ENCODE data around the gene TMPRSS13.
"Not testable (repeated sequence)": the region's sequence is repeated elsewhere in the genome, so short reads cannot be mapped to it uniquely, and the experiment has no call there.

The TMPRSS13 gene

GRCh38 chr11:117950993-117951961, 22.1 kb upstream of the TMPRSS13 start:
- no peak for DNase-seq (ENCODE audit: low spot score)

DNA sequence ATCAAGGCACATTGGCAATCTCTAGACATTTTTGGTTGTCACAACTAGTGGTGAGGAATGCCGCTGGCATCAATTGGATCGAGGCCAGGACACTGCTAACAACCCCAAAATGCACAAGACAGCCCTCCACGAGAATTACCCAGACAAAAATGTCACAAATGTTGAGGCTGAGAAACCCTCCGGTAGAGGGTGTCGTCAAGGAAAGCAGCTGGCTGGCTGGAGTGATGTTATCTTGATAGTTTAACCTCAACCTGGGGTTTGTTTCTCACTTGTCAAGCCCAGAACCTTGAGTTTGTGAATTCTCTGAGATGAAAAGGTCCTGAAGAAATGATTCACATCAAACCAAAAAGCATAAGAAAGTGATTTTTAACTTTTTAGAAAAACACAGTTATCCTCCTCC, 21.1 kb upstream of the TMPRSS13 start:
- DNase-seq (ENCODE audit: low spot score), result no peak

DNA sequence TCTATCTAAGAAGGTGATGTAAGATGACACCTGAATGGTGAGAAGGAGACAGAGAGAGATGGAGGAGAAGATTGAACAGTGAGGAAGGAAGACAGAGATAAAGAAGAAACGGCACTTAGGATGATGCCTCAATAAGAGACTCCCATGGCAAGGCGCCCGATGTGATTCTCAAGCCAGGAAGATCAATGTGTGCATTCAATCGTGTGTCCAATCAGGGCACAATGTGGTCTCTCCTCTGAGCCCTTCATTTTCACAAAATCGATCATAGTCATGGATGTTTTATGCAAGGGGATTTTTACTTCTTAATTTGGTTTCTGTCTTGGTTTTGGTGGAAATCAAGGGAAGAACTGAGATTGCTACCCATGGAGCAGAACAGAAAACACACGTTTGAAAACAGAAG, 19.9 kb upstream of the TMPRSS13 start:
- no peak for DNase-seq (ENCODE audit: low spot score)

- DNase-seq (ENCODE audit: low spot score), result not testable (repeated sequence)
Observed at GRCh38 chr11:117948466-117948865, 19.3 kb upstream of the TMPRSS13 start.

DNA sequence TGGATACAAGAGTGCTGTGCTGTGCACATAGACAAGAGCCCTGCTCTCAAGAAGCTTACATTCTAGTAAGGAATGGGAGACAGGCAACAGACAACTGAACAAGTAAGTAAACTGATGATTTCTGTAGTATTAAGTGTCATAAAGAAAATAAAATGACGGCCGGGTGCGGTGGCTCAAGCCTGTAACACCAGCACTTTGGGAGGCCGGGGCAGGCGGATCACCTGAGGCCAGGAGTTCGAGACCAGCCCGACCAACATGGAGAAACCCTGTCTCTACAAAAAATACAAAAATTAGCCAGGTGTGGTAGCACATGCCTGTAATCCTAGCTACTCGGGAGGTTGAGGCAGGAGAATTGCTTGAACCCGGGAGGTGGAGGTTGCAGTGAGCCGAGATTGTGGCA, 18.5 kb upstream of the TMPRSS13 start:
- DNase-seq (ENCODE audit: low spot score), result not testable (repeated sequence)

- DNase-seq (ENCODE audit: low spot score), result peak; percentile 98
Observed at GRCh38 chr11:117946842-117947526, 17.8 kb upstream of the TMPRSS13 start.

GRCh38 chr11:117946156-117946841, 17.1 kb upstream of the TMPRSS13 start:
- peak; percentile 23 for DNase-seq (ENCODE audit: low spot score)

GRCh38 chr11:117945047-117945810, 16.0 kb upstream of the TMPRSS13 start:
- no peak for DNase-seq (ENCODE audit: low spot score)

DNA sequence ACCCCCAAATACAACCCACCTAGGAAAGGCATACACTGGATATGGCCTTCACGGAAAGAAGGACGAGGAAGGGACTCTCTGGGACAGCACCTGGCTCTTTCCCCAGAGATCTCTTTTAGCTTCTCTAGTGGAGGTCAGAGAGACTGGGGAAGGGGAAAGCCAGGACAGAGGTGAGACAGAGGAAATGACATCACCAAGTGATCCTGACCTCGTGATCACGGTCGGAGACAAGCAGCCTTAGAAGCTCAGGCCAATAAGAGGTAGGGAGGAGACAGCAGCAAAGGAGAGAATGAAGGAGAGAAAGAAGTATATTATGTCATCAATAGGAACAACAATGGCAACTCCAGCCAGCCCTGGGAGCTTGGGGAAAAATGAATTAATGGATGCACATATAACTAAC, 15.4 kb upstream of the TMPRSS13 start:
- no peak for DNase-seq (ENCODE audit: low spot score)

GRCh38 chr11:117941976-117942654, 12.9 kb upstream of the TMPRSS13 start:
- DNase-seq (ENCODE audit: low spot score), result no peak

GRCh38 chr11:117941163-117941707, 12.0 kb upstream of the TMPRSS13 start:
- DNase-seq (ENCODE audit: low spot score), result peak; percentile 55

DNA sequence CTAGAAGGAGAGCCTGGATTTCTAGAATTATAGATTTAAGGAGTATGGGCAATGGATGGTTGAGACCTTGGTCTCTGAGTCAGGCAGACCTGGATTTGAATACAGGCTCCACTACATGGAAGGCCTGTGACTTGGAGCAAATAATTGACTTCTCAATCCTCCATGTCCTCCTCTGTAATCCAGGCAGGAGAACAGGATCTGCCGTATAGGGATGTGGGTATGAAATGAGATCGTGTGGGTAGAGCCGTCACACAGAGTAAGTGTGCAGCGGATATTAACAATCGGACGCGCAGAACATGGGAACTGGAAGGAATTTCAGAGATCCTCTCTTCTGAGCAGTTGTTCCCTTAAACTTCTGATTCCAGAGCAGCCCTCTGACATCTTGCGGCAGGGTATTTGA, 11.5 kb upstream of the TMPRSS13 start:
- DNase-seq (ENCODE audit: low spot score), result no peak

DNA sequence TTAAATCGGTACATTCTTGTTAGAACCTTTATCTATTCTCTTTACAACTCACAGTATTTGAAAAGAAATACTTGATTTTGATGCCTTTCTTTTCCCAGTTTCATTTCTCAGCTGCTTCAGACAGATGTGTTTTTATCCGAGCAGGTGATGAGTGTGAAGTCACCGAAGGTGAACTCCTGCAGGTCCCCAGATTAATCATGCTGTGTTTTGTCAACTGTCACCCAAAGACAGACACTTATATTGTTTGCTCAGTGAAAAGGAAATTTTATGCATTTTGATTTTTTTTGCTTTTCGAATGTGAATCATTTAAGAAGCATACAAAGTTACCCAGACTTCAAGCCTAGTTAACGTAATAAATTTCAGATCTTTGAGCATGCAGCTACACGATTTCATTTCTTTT, 7.8 kb upstream of the TMPRSS13 start:
- no peak for DNase-seq (ENCODE audit: low spot score)

DNA sequence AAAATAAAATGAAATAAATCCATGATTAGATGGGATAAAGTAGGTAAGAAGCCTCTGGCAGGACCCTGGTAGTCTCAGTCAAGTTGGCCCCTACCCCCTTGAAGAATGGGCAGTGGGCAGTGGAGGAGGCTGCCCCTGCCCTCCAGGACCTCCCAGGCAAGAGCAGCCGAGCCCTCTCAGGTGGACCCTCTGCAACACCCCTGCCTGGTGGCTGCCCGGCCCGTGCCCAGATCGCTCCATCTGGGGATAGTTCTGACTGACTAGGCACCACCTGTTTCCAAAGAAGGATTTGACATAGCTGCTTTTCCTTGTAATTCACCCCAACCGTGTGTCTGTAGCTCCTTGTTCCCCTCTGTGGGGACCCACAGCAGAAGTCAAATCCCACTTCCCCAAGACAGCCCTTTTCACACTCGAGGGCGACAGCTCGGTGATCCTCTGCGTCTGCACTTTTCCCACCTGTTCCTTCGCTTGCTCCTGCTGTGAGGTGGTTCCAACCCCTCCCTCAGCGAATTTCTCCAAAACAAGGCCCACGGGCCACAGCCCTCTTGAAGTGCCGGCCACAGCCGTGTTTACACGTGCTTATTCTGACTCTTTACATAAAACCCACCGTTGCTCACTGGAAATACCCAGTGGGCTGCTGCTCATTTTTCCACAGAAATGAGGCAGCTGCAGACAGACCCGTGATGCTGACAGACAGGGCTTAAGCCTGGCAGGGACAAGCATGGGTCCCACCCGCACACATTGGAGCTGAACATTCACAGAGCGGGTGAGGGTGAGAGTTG, 5.5 kb upstream of the TMPRSS13 start:
- DNase-seq (ENCODE audit: low spot score), result no peak

DNA sequence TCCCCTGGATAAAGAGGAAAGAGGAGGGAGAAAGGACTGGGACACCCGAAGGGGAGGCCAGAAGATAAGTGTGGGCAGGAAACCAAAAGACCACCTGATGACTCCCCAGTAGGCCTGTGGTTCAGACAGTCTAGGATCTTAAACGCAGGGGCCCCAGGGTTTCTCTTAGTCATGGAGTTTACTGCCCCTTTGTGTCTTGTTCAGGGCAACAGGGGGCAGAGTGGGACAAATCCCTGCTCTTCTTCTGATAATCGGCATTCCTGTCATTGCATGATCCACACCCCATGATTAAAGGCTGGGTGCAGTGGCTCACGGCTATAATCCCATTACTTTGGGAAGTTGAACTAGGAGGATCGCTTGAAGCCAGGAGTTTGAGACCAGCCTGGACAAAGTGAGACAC, 4.7 kb upstream of the TMPRSS13 start:
- no peak for DNase-seq (ENCODE audit: low spot score)

DNA sequence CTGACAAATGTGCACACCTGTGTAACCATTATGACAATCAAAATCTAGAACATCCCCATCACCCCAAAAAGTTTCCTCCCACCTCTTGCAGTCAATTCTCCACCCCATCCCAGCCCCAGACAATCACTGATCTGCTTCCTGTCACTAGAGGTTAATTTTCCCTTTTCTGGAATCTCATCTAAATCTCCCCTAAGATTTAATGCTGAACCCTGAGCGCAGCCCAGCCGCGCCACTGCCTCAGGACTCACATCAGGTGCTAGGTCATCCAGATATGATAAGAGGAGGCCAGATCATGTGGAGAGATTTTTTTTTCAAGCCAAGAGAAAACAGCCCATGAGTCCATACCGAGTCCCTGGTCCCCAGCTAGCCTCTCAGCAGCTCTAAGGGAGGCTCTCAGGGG, 4.3 kb upstream of the TMPRSS13 start:
- no peak for DNase-seq (ENCODE audit: low spot score)

DNA sequence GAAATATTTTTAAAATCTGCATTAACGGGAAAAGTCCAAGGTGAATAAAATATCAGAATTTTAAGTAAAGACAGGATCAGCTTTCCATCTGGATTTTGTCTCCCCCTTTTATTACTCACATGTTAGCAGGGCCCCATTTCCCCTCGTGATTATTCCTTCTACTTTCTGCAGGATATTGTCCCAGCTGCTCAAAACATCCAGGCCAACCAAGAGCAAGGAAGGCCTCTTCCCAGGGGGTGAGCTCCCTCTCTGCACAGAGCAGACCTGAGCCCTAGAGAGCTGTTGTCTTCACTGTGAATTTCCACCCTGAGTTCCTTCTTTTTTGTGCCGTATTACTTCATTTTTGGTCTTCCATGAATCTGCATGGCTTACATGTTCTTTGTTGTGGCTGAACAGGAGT, 3.7 kb upstream of the TMPRSS13 start:
- DNase-seq (ENCODE audit: low spot score), result no peak

DNA sequence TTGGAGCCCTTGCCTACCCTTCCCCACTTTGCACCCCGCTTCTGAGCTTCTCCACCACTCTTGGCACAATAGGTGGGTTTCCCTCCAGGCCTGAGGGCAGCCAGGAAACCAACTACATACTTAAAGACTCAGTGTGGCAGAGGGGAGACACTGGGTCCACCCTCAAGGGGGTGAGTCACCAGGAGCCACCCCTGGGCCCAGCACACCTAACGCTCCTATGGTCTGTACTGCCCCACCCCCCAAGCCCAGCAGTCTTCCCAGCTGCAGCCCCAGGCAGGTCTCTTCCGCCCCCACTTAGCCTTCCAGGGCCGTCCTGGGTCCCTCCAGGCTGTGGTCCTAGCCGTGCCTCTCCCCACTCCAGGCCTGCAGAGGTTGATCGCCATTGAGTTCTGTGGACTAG, 3.2 kb upstream of the TMPRSS13 start:
- DNase-seq (ENCODE audit: low spot score), result no peak

DNA sequence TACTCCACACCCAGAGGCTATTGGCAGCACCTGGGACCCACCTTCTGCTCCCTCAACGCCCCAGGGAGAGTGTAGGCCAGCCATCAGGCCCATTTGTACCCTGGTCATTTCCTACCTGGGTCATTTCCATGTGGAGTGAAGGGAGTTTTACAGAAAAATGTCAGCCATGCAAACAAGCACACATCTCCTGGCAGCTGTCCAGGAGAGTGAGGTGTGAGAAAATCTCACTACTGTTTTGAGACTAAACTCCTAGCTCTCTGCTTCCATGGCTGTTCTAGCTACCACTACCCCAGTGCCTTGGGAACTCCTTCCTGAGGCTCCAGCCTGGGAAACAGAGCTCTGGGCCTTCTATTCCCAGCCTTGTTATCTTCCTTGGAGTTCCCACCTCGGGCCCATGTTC, 2.8 kb upstream of the TMPRSS13 start:
- no peak for DNase-seq (ENCODE audit: low spot score)

DNA sequence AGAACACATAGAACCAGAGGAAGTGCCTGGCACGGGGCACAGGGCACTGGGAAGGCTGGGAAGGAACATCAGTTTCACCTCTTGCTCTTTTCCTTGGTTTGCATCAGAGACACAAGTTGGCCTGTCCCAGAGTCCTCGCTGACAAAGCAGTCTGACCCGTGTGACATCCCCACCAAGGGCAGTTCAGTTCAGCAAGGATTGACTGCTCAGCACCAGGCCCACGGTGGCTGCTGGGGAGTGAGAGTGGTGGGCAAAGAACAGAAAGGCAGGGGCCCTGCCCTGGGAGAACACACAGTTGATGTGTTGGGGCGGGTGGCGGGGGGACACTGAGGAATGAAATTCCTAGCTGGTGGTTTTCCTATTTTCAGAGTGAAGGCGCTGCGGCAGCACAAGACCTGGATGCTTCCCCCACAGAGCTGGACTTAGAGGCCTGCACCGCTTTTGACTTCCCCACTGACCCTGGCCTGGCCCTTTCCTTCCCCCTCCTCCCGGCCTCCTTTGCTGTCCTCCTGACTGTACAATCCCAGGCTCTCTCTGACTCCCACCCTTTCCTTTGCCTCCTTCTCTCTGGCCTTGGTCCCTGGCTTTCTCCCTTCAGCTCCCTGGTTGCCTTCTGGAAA, 2.2 kb upstream of the TMPRSS13 start:
- no peak for DNase-seq (ENCODE audit: low spot score)

Measured in RKO (cell line).